H1 (cell line): Measurements from ENCODE around the gene MMS22L. TPM values are rescaled to one million over a fixed set of nuclear protein-coding genes. Genes with fewer than 3 reads are reported as not detected.

Experiments
- EP300 ChIP-seq, 2 experiments: IDR thresholded peaks; 1 replicate in 1 of 2; 2 replicates in 1 of 2; pipeline ENCODE4 v1.6.1; 2011 to 2012; ENCODE audit warnings: low read depth in 2 of 2, low read length in 2 of 2, mild to moderate bottlenecking in 2 of 2, borderline replicate concordance in 1 of 2, inconsistent platforms in 1 of 2, moderate library complexity in 1 of 2
- PHF8 ChIP-seq: fragments of 200-600 bp; sonication (generic); conservative IDR thresholded peaks from 2 replicates; pipeline ENCODE4 v1.7.1; 2012; ENCODE audit warnings: low read depth, mild to moderate bottlenecking, inconsistent platforms, low read length, moderate library complexity
- TBP ChIP-seq: IDR thresholded peaks from 2 replicates; pipeline ENCODE4 v1.6.1; 2011; ENCODE audit warnings: low read depth, low read length, improper control_type of control experiment
- polyA plus RNA-seq, 7 experiments: library from polyadenylated mRNA; depleted of rRNA in 3 of 7; stranded (reverse) in 5 of 7; unstranded in 2 of 7; fragments of >200 nt in 5 of 7; fragments of 200-250 nt in 2 of 7; gene quantifications; 1 replicate in 5 of 7; 2 replicates in 1 of 7; 4 replicates in 1 of 7; pipeline versions ENCODE4 v1.2.1 to v1.2.3, GENCODE V29; 2011 to 2013; ENCODE audit warnings: missing spikeins in 2 of 7, mixed read lengths in 2 of 7
- total RNA-seq: library from RNA; stranded (reverse); fragmentation: NEBNext Ultra II Directional; extraction: Animal tissue kit (Norgen Biotek cat#: 25700); gene quantifications from 2 replicates; pipeline ENCODE4 v1.2.1, GENCODE V29; 2021

Gene MMS22L
- total and polyA plus RNA-seq, 2 of the 8 experiments (the other 6 are each of a cell fraction or from before 2014, with no cell fraction given): 11.1 to 32.6 TPM

- TF ChIP-seq PHF8 (no peak), TBP (no peak), EP300 (IDR thresholded peaks at IDR 0.05; ENCODE audit: borderline replicate concordance in 1 of 2, low read depth in 2 of 2, low read length in 2 of 2) (no peak)
- TF ChIP-seq, all 59 proteins: peak for 0
Observed at GRCh38 chr6:97109444-97109843, 173.6 kb downstream of the MMS22L start (continued).
